H9 (cell line): ENCODE measurements around the gene AMN. TPM values are rescaled to one million over a fixed set of nuclear protein-coding genes. Genes with fewer than 3 reads are reported as not detected.

Experiments used
- DNase-seq: peaks from one replicate; pipeline ENCODE4 v3.0.0-alpha.2; 2017
- H2AFZ ChIP-seq: one replicate; pipeline ENCODE4 v1.6.1; 2013; ENCODE audit warnings: mild to moderate bottlenecking, low read length, control low read depth, moderate library complexity
- H2AK5ac ChIP-seq: 2 replicates; pipeline ENCODE4 v1.6.1; 2013; ENCODE audit warnings: low read length, control low read depth, mixed read lengths; ENCODE audit not compliant: insufficient read length
- H2BK120ac ChIP-seq: one replicate; pipeline ENCODE4 v1.6.1; 2013; ENCODE audit warnings: low read depth, mild to moderate bottlenecking, low read length, control low read depth, inconsistent platforms; ENCODE audit not compliant: poor library complexity, severe bottlenecking
- H2BK12ac ChIP-seq: 2 replicates; pipeline ENCODE4 v1.6.1; 2013; ENCODE audit warnings: low read length, control low read depth, mixed read lengths, low read depth; ENCODE audit not compliant: insufficient read length
- H2BK15ac ChIP-seq: 2 replicates; pipeline ENCODE4 v1.6.1; 2013; ENCODE audit warnings: low read depth, low read length, control low read depth
- H2BK20ac ChIP-seq: one replicate; pipeline ENCODE4 v1.6.1; 2013; ENCODE audit warnings: low read depth, mild to moderate bottlenecking, low read length, control low read depth, inconsistent platforms; ENCODE audit not compliant: poor library complexity, severe bottlenecking
- H2BK5ac ChIP-seq: 2 replicates; pipeline ENCODE4 v1.6.1; 2013; ENCODE audit warnings: low read length, control low read depth, mixed read lengths; ENCODE audit not compliant: insufficient read length
- H3K14ac ChIP-seq: 2 replicates; pipeline ENCODE4 v1.6.1; 2013; ENCODE audit warnings: low read length, control low read depth; ENCODE audit not compliant: insufficient read depth
- H3K18ac ChIP-seq: 2 replicates; pipeline ENCODE4 v1.6.1; 2013; ENCODE audit warnings: low read depth, mild to moderate bottlenecking, mixed read lengths, low read length, control low read depth; ENCODE audit not compliant: insufficient read length
- H3K23ac ChIP-seq: 2 replicates; pipeline ENCODE4 v1.6.1; 2013; ENCODE audit warnings: low read length, control low read depth, mixed read lengths, low read depth; ENCODE audit not compliant: insufficient read length
- H3K23me2 ChIP-seq: 2 replicates; pipeline ENCODE4 v1.6.1; 2013; ENCODE audit warnings: low read depth, mild to moderate bottlenecking, mixed read lengths, low read length, control low read depth; ENCODE audit not compliant: insufficient read length, poor library complexity, severe bottlenecking
- H3K27ac ChIP-seq: 2 replicates; pipeline ENCODE4 v1.5.1; 2013; ENCODE audit warnings: low read length, control low read depth, mixed read lengths, low read depth; ENCODE audit not compliant: insufficient read length
- H3K27me3 ChIP-seq: 2 replicates; pipeline ENCODE4 v1.6.1; 2013; ENCODE audit warnings: low read length, control low read depth, inconsistent platforms; ENCODE audit not compliant: insufficient read depth
- H3K4ac ChIP-seq: 2 replicates; pipeline ENCODE4 v1.6.1; 2013; ENCODE audit warnings: low read depth, mild to moderate bottlenecking, control low read depth, inconsistent platforms, low read length, moderate library complexity
- H3K4me1 ChIP-seq: 2 replicates; pipeline ENCODE4 v1.6.1; 2013; ENCODE audit warnings: low read length, control low read depth, inconsistent platforms; ENCODE audit not compliant: insufficient read depth
- H3K4me2 ChIP-seq: 2 replicates; pipeline ENCODE4 v1.6.1; 2013; ENCODE audit warnings: low read length, control low read depth, mixed read lengths; ENCODE audit not compliant: insufficient read length, insufficient read depth
- H3K56ac ChIP-seq: 2 replicates; pipeline ENCODE4 v1.6.1; 2013; ENCODE audit warnings: low read depth, mild to moderate bottlenecking, mixed read lengths, low read length, control low read depth; ENCODE audit not compliant: insufficient read length
- H3K79me1 ChIP-seq: 2 replicates; pipeline ENCODE4 v1.6.1; 2013; ENCODE audit warnings: low read depth, mild to moderate bottlenecking, moderate library complexity, low read length, control low read depth, inconsistent platforms; ENCODE audit not compliant: insufficient read depth, poor library complexity, severe bottlenecking
- H3K79me2 ChIP-seq: 2 replicates; pipeline ENCODE4 v1.6.1; 2013; ENCODE audit warnings: low read length, control low read depth, inconsistent platforms; ENCODE audit not compliant: insufficient read depth
- H3K9ac ChIP-seq: 2 replicates; pipeline ENCODE4 v1.6.1; 2013; ENCODE audit warnings: low read length, control low read depth, mixed read lengths; ENCODE audit not compliant: insufficient read length; ENCODE audit errors: extremely low read depth
- H3K9me3 ChIP-seq: one replicate; pipeline ENCODE4 v1.6.1; 2013; ENCODE audit warnings: low read depth, low read length, inconsistent platforms; ENCODE audit not compliant: control insufficient read depth
- H3T11ph ChIP-seq: one replicate; pipeline ENCODE4 v1.6.1; 2013; ENCODE audit warnings: mild to moderate bottlenecking, low read length, control low read depth, inconsistent platforms
- H4K20me1 ChIP-seq: one replicate; pipeline ENCODE4 v1.6.1; 2013; ENCODE audit not compliant: control insufficient read depth, insufficient read length, insufficient read depth
- H4K5ac ChIP-seq: 2 replicates; pipeline ENCODE4 v1.6.1; 2013; ENCODE audit warnings: low read depth, mild to moderate bottlenecking, mixed read lengths, low read length, control low read depth; ENCODE audit not compliant: insufficient read length
- H4K8ac ChIP-seq: replicated peaks from 2 replicates; pipeline ENCODE4 v1.6.1; 2013; ENCODE audit warnings: low read length, control low read depth, mixed read lengths, low read depth; ENCODE audit not compliant: insufficient read length
- H4K91ac ChIP-seq: 2 replicates; pipeline ENCODE4 v1.6.1; 2013; ENCODE audit warnings: low read depth, mild to moderate bottlenecking, moderate library complexity, mixed read lengths, low read length, control low read depth; ENCODE audit not compliant: insufficient read length
- H3K27ac Mint-ChIP-seq, 3 experiments: 2 replicates in 2 of 3; 3 replicates in 1 of 3; pipeline ENCODE4 v1.8.0; 2020 to 2021; ENCODE audit warnings: mixed read lengths in 3 of 3, mild to moderate bottlenecking in 1 of 3, moderate library complexity in 1 of 3
- H3K27me3 Mint-ChIP-seq: 2 replicates; pipeline ENCODE4 v1.8.0; 2021; ENCODE audit warnings: low read depth, mild to moderate bottlenecking, moderate library complexity, mixed read lengths
- H3K36me3 Mint-ChIP-seq, 3 experiments: 2 replicates in 2 of 3; 3 replicates in 1 of 3; pipeline ENCODE4 v1.8.0; 2020 to 2021; ENCODE audit warnings: low read depth in 3 of 3, mixed read lengths in 3 of 3; ENCODE audit not compliant: insufficient read depth in 1 of 3
- H3K4me1 Mint-ChIP-seq, 2 experiments: 2 replicates each; pipeline ENCODE4 v1.8.0; 2020; ENCODE audit warnings: mixed read lengths in 2 of 2
- H3K4me3 Mint-ChIP-seq, 2 experiments: 2 replicates in 1 of 2; 3 replicates in 1 of 2; pipeline ENCODE4 v1.8.0; 2020 to 2021; ENCODE audit warnings: mild to moderate bottlenecking in 2 of 2, mixed read lengths in 2 of 2, moderate library complexity in 1 of 2
- H3K9me3 Mint-ChIP-seq, 2 experiments: 2 replicates in 1 of 2; 3 replicates in 1 of 2; pipeline ENCODE4 v1.8.0; 2020; ENCODE audit warnings: mild to moderate bottlenecking in 2 of 2, mixed read lengths in 2 of 2, moderate library complexity in 1 of 2
- WGBS: extraction: QIAGEN DNeasy Blood & Tissue Kit; methylation state at CpG from one replicate; pipeline ENCODE4 v1.1.7; 2013; ENCODE audit warnings: missing lambda C conversion rate, low lambda C conversion rate, mixed read lengths; ENCODE audit not compliant: insufficient read length; ENCODE audit errors: extremely low coverage; 5-methylcytosine and 5-hydroxymethylcytosine counted together
- total RNA-seq: library from RNA; stranded (reverse); gene quantifications from 2 replicates; pipeline ENCODE4 v1.2.1, GENCODE V29; 2021
- TF ChIP-seq, protein P1 (sequence below): fragments of 200-600 bp; sonication (generic); conservative IDR thresholded peaks from 3 replicates; pipeline ENCODE4 v1.8.0; 2021; ENCODE audit warnings: antibody characterized with exemption, mild to moderate bottlenecking

The AMN gene
- total RNA-seq, 1 experiment from 2014 or later, result 1.9 TPM

GRCh38 chr14:102952276-102952675 is 29.8 kb downstream of the AMN start:
- Histone ChIP-seq H2BK12ac (no peak overlapping the region), H4K20me1 (no peaks in the 10 kb centered on the region), H3K4me2 (no peak overlapping the region), H3K56ac (no peak overlapping the region), H2BK20ac (no peak overlapping the region), H4K5ac (no peak overlapping the region), H2BK15ac (no peak overlapping the region), H2AFZ (no peak overlapping the region), H3K9ac (no peak overlapping the region), H3K4me1 (no peaks in the 10 kb centered on the region), H3T11ph (no peak overlapping the region), H3K4ac (no peak overlapping the region), H3K27ac (no peak overlapping the region), H2AK5ac (no peak overlapping the region), H3K14ac (no peak overlapping the region), H3K9me3 (no peaks in the 10 kb centered on the region), H4K8ac (no peak overlapping the region), H2BK120ac (no peak overlapping the region), H3K23me2 (no peaks in the 10 kb centered on the region), H2BK5ac (no peak overlapping the region), H3K79me1 (no peaks in the 10 kb centered on the region), H4K91ac (no peak overlapping the region), H3K18ac (no peak overlapping the region), H3K27me3 (no peaks in the 10 kb centered on the region), H3K79me2 (no peaks in the 10 kb centered on the region), H3K23ac (no peak overlapping the region)
- Mint-ChIP-seq H3K27ac (peak overlapping the region in 2 of 3 experiments; percentile 39 to 72; a peak in 3 of 7 replicates), H3K9me3 (no peaks in the 10 kb centered on the region), H3K4me1 (peaks cover 0 to 6% of the 10 kb centered on the region in 2 experiments; a peak in 1 of 4 replicates), H3K36me3 (peaks cover 23 to 84% (median 81%) of the 10 kb centered on the region in 3 experiments; a peak in 6 of 7 replicates), H3K27me3 (no peaks in the 10 kb centered on the region), H3K4me3 (no peak overlapping the region)
- no CpG with 5 or more reads among the region's 6 CpGs for WGBS
- TF ChIP-seq, protein P1, sequence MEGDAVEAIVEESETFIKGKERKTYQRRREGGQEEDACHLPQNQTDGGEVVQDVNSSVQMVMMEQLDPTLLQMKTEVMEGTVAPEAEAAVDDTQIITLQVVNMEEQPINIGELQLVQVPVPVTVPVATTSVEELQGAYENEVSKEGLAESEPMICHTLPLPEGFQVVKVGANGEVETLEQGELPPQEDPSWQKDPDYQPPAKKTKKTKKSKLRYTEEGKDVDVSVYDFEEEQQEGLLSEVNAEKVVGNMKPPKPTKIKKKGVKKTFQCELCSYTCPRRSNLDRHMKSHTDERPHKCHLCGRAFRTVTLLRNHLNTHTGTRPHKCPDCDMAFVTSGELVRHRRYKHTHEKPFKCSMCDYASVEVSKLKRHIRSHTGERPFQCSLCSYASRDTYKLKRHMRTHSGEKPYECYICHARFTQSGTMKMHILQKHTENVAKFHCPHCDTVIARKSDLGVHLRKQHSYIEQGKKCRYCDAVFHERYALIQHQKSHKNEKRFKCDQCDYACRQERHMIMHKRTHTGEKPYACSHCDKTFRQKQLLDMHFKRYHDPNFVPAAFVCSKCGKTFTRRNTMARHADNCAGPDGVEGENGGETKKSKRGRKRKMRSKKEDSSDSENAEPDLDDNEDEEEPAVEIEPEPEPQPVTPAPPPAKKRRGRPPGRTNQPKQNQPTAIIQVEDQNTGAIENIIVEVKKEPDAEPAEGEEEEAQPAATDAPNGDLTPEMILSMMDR, result no peak
- no peak for DNase-seq
